ENCODE results near the gene EHMT1. TPM values are rescaled to one million over a fixed set of nuclear protein-coding genes. Genes with fewer than 3 reads are reported as not detected.

Gene EHMT1
- total and polyA plus RNA-seq, 2 of the 8 experiments (the other 6 are each of a cell fraction or from before 2014, with no cell fraction given), result 95.7 to 163 TPM

DNA sequence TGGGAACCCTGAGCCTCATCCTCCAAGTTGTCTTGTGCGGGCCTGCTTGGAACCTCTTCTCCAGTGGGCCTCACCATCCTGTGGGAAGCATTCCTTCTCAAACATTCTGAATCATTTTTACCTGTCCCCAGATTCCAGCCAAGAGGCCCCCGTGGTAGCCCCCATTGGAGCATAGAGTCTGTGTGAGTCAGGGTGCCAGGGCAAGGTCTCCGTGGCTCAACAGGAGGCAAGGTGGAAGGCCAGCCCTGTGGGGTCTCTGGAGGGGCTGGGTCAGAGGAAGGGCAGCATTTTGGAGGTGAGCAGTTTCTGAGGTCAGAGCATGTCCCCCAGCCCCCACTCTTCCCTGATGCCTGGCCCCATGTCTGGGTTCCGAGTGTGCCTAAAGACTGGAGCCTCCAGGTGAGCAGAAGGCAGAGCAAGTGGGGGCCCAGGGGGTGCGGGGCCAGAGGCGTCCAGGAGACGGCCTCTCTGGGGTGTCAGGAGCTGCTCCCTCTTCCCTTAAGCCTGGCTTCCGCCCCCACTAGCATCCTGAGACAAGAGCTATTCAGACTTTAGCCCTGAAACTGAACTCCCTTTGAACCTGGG lies 260.9 kb downstream of the EHMT1 start:
- Histone ChIP-seq H4K91ac (replicated peaks; ENCODE audit: insufficient read length, low read length) (no peak overlapping the region), H4K8ac (ENCODE audit: extremely low read depth, insufficient read depth, low read length) (no peak overlapping the region), H3K27me3 (replicated peaks in 1 of 4; ENCODE audit: control insufficient read depth in 3 of 4, extremely low read depth in 1 of 4, insufficient read depth in 3 of 4, low read length in 3 of 4) (peaks cover 0 to 8% (median 4%) of the 10 kb centered on the region in 4 experiments; a peak in 5 of 7 replicates), H2BK120ac (replicated peaks; ENCODE audit: low read depth, low read length) (no peak overlapping the region), H3K36me3 (ENCODE audit: control insufficient read depth in 2 of 4, insufficient read depth in 4 of 4, low read length in 3 of 4) (peaks cover 0 to 4% (median 0%) of the 10 kb centered on the region in 4 experiments; a peak in 1 of 8 replicates), H2AFZ (ENCODE audit: low read length) (no peak overlapping the region), H3K27ac (ENCODE audit: low read depth, low read length) (no peak overlapping the region), H3K14ac (ENCODE audit: insufficient read length) (no peak overlapping the region), H2BK15ac (ENCODE audit: low read length) (no peak overlapping the region), H3K4ac (replicated peaks; ENCODE audit: insufficient read length, low read depth, low read length) (no peak overlapping the region), H2AK5ac (ENCODE audit: low read depth, low read length) (no peak overlapping the region), H3K23ac (ENCODE audit: insufficient read length) (no peak overlapping the region), H2BK12ac (ENCODE audit: low read depth, low read length) (no peak overlapping the region), H2BK5ac (ENCODE audit: low read depth, low read length) (no peak overlapping the region), H3K56ac (replicated peaks; ENCODE audit: insufficient read length, low read depth, low read length) (no peak overlapping the region), H4K5ac (ENCODE audit: insufficient read length, low read depth, low read length) (no peak overlapping the region), H3K23me2 (ENCODE audit: low read depth, low read length) (peaks cover 6% of the 10 kb centered on the region), H4K20me1 (replicated peaks in 1 of 2; ENCODE audit: control insufficient read depth in 1 of 2, insufficient read depth in 2 of 2, low read length in 2 of 2) (peaks cover 0 to 27% of the 10 kb centered on the region in 2 experiments), H3K18ac (ENCODE audit: extremely low read depth, low read length) (no peak overlapping the region), H3K79me2 (ENCODE audit: control insufficient read depth in 1 of 2, insufficient read depth in 2 of 2, low read length in 2 of 2) (no peaks in the 10 kb centered on the region), H3K79me1 (ENCODE audit: low read depth, low read length) (peaks cover 10% of the 10 kb centered on the region; the same call in 1 of the 2 replicates), H3K9ac (replicated peaks in 1 of 4; ENCODE audit: extremely low read depth in 1 of 4, low read depth in 3 of 4, low read length in 3 of 4) (no peak overlapping the region), H3K4me3 (ENCODE audit: extremely low read depth in 1 of 4, insufficient read depth in 2 of 4, low read depth in 3 of 4, low read length in 4 of 4) (no peak overlapping the region), H3K4me1 (replicated peaks in 1 of 4; ENCODE audit: control insufficient read depth in 3 of 4, insufficient read depth in 4 of 4, low read length in 3 of 4) (peaks cover 0 to 6% (median 0%) of the 10 kb centered on the region in 4 experiments; a peak in 1 of 7 replicates), H3K9me3 (ENCODE audit: insufficient read depth in 2 of 2, low read depth in 1 of 2, low read length in 1 of 2) (peaks cover 8 to 75% of the 10 kb centered on the region in 2 experiments; a peak in 3 of 4 replicates), H2BK20ac (ENCODE audit: low read length) (no peak overlapping the region), H3K4me2 (ENCODE audit: insufficient read depth in 1 of 2, low read depth in 2 of 2, low read length in 2 of 2) (no peak overlapping the region; a peak in 1 of 4 replicates)
- WGBS, 2 experiments (ENCODE audit: extremely low coverage in 1 of 2, insufficient coverage in 1 of 2, insufficient read length in 1 of 2, insufficient replicate concordance in 2 of 2, low coverage in 1 of 2, low lambda C conversion rate in 2 of 2, missing lambda C conversion rate in 1 of 2), result 90% methylated on average over 8 of the region's 8 CpGs; no CpG with 5 or more reads in 1 of the 2 experiments
- DNase-seq (ENCODE audit: low read depth in 1 of 2, low spot score in 2 of 2) (no peak), FAIRE-seq (no peak)
- ChIA-PET POLR2A (ENCODE audit: partially characterized antibody) (no interaction called here), CTCF (ENCODE audit: partially characterized antibody) (interaction anchor here (1.0 kb wide), 2 partner anchors 173 to 291 kb away, joined by 3 to 4 read pairs; no protein-coding TSS in a partner anchor)
- TF ChIP-seq, protein P1, sequence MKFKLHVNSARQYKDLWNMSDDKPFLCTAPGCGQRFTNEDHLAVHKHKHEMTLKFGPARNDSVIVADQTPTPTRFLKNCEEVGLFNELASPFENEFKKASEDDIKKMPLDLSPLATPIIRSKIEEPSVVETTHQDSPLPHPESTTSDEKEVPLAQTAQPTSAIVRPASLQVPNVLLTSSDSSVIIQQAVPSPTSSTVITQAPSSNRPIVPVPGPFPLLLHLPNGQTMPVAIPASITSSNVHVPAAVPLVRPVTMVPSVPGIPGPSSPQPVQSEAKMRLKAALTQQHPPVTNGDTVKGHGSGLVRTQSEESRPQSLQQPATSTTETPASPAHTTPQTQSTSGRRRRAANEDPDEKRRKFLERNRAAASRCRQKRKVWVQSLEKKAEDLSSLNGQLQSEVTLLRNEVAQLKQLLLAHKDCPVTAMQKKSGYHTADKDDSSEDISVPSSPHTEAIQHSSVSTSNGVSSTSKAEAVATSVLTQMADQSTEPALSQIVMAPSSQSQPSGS (IDR thresholded peaks at IDR 0.05; ENCODE audit: low read length), result no peak
- TF ChIP-seq SIRT6 (IDR thresholded peaks at IDR 0.05; ENCODE audit: low read length) (no peak), NANOG (IDR thresholded peaks at IDR 0.05; ENCODE audit: insufficient read depth, low read depth, low read length, poor library complexity, severe bottlenecking) (no peak), RXRA (IDR thresholded peaks at IDR 0.05; ENCODE audit: insufficient read depth, low read depth, low read length) (no peak), SRF (IDR thresholded peaks at IDR 0.05; ENCODE audit: low read depth, low read length) (no peak), ASH2L (IDR thresholded peaks at IDR 0.05; ENCODE audit: low read length) (no peak), HDAC6 (IDR thresholded peaks at IDR 0.05; ENCODE audit: low read depth, low read length) (no peak), RNF2 (IDR thresholded peaks at IDR 0.05; ENCODE audit: borderline replicate concordance, low read depth, low read length, missing control alignments, poor library complexity, severe bottlenecking) (no peak), CHD1 (IDR thresholded peaks at IDR 0.05; ENCODE audit: low read depth, low read length) (no peak), EP300 (IDR thresholded peaks at IDR 0.05; ENCODE audit: borderline replicate concordance in 1 of 2, low read depth in 2 of 2, low read length in 2 of 2) (no peak), BRCA1 (IDR thresholded peaks at IDR 0.05; ENCODE audit: low read depth, low read length) (no peak)

Data from H1 (cell line).